HUES48 (cell line): ENCODE results near the gene NRL.
"Not testable (repeated sequence)": the region's sequence is repeated elsewhere in the genome, so short reads cannot be mapped to it uniquely, and the experiment has no call there.

ENCODE experiments used
- H3K27ac ChIP-seq: one replicate; pipeline ENCODE4 v1.7.0; 2013; ENCODE audit warnings: low read depth, low read length, inconsistent platforms
- H3K27me3 ChIP-seq: 2 replicates; pipeline ENCODE4 v1.6.1; 2013; ENCODE audit warnings: mild to moderate bottlenecking, low read length; ENCODE audit not compliant: control insufficient read depth, insufficient read depth
- H3K36me3 ChIP-seq: 2 replicates; pipeline ENCODE4 v1.6.1; 2013; ENCODE audit warnings: low read length; ENCODE audit not compliant: control insufficient read depth, insufficient read depth
- H3K4me1 ChIP-seq: 2 replicates; pipeline ENCODE4 v1.6.1; 2013; ENCODE audit warnings: mild to moderate bottlenecking, low read length; ENCODE audit not compliant: control insufficient read depth, insufficient read depth
- H3K4me3 ChIP-seq: 2 replicates; pipeline ENCODE4 v1.5.1; 2013; ENCODE audit warnings: mild to moderate bottlenecking, low read depth, low read length
- H3K9ac ChIP-seq: 2 replicates; pipeline ENCODE4 v1.6.1; 2013; ENCODE audit warnings: mild to moderate bottlenecking, low read depth, low read length, moderate library complexity
- H3K9me3 ChIP-seq: 2 replicates; pipeline ENCODE4 v1.6.1; 2013; ENCODE audit warnings: low read length; ENCODE audit not compliant: control insufficient read depth, insufficient read depth

NRL gene

GRCh38 chr14:24037658-24038037 is 77.1 kb downstream of the NRL start:
- no peaks in the 10 kb centered on the region for H3K36me3 ChIP-seq
- H3K27me3 ChIP-seq, result no peaks in the 10 kb centered on the region
- no peaks in the 10 kb centered on the region for H3K4me1 ChIP-seq
- no peak overlapping the region for H3K9ac ChIP-seq
- no peak overlapping the region for H3K27ac ChIP-seq
- no peaks in the 10 kb centered on the region for H3K9me3 ChIP-seq
- no peak overlapping the region for H3K4me3 ChIP-seq

- H3K9me3 ChIP-seq, H3K27me3 ChIP-seq, H3K4me1 ChIP-seq, H3K27ac ChIP-seq, H3K36me3 ChIP-seq, H3K9ac ChIP-seq: not testable (repeated sequence)
- H3K4me3 ChIP-seq, result peak overlapping the region; percentile 80
Observed at GRCh38 chr14:24036963-24037657, 77.6 kb downstream of the NRL start.

- H3K36me3 ChIP-seq, result no peaks in the 10 kb centered on the region
- H3K9me3 ChIP-seq, result no peaks in the 10 kb centered on the region
- peak overlapping the region; percentile 45; the same call in 1 of the 2 replicates for H3K9ac ChIP-seq
- H3K27me3 ChIP-seq, result no peaks in the 10 kb centered on the region
- peak overlapping the region; percentile 72 for H3K27ac ChIP-seq
- no peaks in the 10 kb centered on the region for H3K4me1 ChIP-seq
- peak overlapping the region; percentile 80 for H3K4me3 ChIP-seq
Observed at GRCh38 chr14:24036169-24036962, 78.4 kb downstream of the NRL start.

GRCh38 chr14:24035769-24036168 is 79.0 kb downstream of the NRL start:
- not testable (repeated sequence) for H3K9ac ChIP-seq, H3K27me3 ChIP-seq, H3K4me1 ChIP-seq, H3K9me3 ChIP-seq, H3K27ac ChIP-seq, H3K36me3 ChIP-seq
- peak overlapping the region; percentile 80 for H3K4me3 ChIP-seq

- Histone ChIP-seq H3K36me3 (no peaks in the 10 kb centered on the region), H3K27ac (no peak overlapping the region), H3K9me3 (no peaks in the 10 kb centered on the region), H3K4me1 (no peaks in the 10 kb centered on the region), H3K9ac (no peak overlapping the region), H3K27me3 (no peaks in the 10 kb centered on the region), H3K4me3 (no peak overlapping the region)
Observed at GRCh38 chr14:24032727-24033418, 81.9 kb downstream of the NRL start.

- H3K9ac ChIP-seq, H3K36me3 ChIP-seq, H3K4me1 ChIP-seq, H3K27me3 ChIP-seq, H3K27ac ChIP-seq, H3K9me3 ChIP-seq, H3K4me3 ChIP-seq: not testable (repeated sequence)
Observed at GRCh38 chr14:24031331-24031730, 83.4 kb downstream of the NRL start.

GRCh38 chr14:24029687-24030086 is 85.1 kb downstream of the NRL start:
- H3K36me3 ChIP-seq, H3K27ac ChIP-seq, H3K27me3 ChIP-seq, H3K4me1 ChIP-seq, H3K4me3 ChIP-seq, H3K9ac ChIP-seq, H3K9me3 ChIP-seq: not testable (repeated sequence)
